MCF 10A (cell line): Measurements from ENCODE around the gene IGF1R. TPM values are rescaled to one million over a fixed set of nuclear protein-coding genes. Genes with fewer than 3 reads are reported as not detected.

Experiments used
- BruUV-seq: library from RNA; stranded (reverse); fragments of 400-500 nt; replicated peaks from 2 replicates; lab custom pipeline; 2021; lab: Mats Ljungman, UMichigan
- CTCF ChIA-PET: fragments of 300-600 bp; sonication (Branson Sonifier 250); formaldehyde crosslinking; extraction: SDS; loops from one replicate; lab custom pipeline; 2021; ENCODE audit warnings: antibody characterized with exemption, inconsistent platforms; lab: Yijun Ruan, JAX
- POLR2A ChIA-PET: fragments of 300-600, 350-650 bp; sonication (Branson Sonifier 250); formaldehyde crosslinking; extraction: SDS; loops from one replicate; lab custom pipeline; 2020; ENCODE audit warnings: antibody characterized with exemption, inconsistent platforms; lab: Yijun Ruan, JAX
- DNase-seq: peaks from one replicate; pipeline ENCODE4 v3.0.0-alpha.2; 2018; ENCODE audit not compliant: unreplicated experiment
- H3K27ac Mint-ChIP-seq: one replicate; pipeline ENCODE4 v1.8.0; 2022; ENCODE audit warnings: mild to moderate bottlenecking, low read depth, mixed read lengths; ENCODE audit not compliant: unreplicated experiment
- H3K27me3 Mint-ChIP-seq: one replicate; pipeline ENCODE4 v1.8.0; 2022; ENCODE audit warnings: mixed read lengths; ENCODE audit not compliant: insufficient read depth, unreplicated experiment
- H3K36me3 Mint-ChIP-seq: one replicate; pipeline ENCODE4 v1.8.0; 2022; ENCODE audit warnings: mild to moderate bottlenecking, moderate library complexity, mixed read lengths; ENCODE audit not compliant: insufficient read depth, unreplicated experiment
- H3K4me1 Mint-ChIP-seq: one replicate; pipeline ENCODE4 v1.8.0; 2022; ENCODE audit warnings: mixed read lengths; ENCODE audit not compliant: insufficient read depth, unreplicated experiment
- H3K4me3 Mint-ChIP-seq: one replicate; pipeline ENCODE4 v1.8.0; 2022; ENCODE audit warnings: mild to moderate bottlenecking, moderate library complexity, mixed read lengths; ENCODE audit not compliant: unreplicated experiment
- H3K9me3 Mint-ChIP-seq: one replicate; pipeline ENCODE4 v1.8.0; 2022; ENCODE audit warnings: mixed read lengths; ENCODE audit not compliant: unreplicated experiment
- CTCF ChIP-seq: fragments of 200-600 bp; IDR thresholded peaks from one replicate; pipeline ENCODE4 v1.8.0; 2022; ENCODE audit warnings: antibody characterized with exemption, mild to moderate bottlenecking; ENCODE audit not compliant: unreplicated experiment
- intact Hi-C: fragments of 100-400 bp; cut with micrococcal nuclease; formaldehyde crosslinking; loops from 2 replicates; pipeline ENCODE4 v1.14.1; 2022
- total RNA-seq: library from RNA; stranded (reverse); gene quantifications from 2 replicates; pipeline ENCODE4 v1.2.3, GENCODE V29; 2022

Gene IGF1R
- total RNA-seq, 1 experiment from 2014 or later = 53.3 TPM

DNA sequence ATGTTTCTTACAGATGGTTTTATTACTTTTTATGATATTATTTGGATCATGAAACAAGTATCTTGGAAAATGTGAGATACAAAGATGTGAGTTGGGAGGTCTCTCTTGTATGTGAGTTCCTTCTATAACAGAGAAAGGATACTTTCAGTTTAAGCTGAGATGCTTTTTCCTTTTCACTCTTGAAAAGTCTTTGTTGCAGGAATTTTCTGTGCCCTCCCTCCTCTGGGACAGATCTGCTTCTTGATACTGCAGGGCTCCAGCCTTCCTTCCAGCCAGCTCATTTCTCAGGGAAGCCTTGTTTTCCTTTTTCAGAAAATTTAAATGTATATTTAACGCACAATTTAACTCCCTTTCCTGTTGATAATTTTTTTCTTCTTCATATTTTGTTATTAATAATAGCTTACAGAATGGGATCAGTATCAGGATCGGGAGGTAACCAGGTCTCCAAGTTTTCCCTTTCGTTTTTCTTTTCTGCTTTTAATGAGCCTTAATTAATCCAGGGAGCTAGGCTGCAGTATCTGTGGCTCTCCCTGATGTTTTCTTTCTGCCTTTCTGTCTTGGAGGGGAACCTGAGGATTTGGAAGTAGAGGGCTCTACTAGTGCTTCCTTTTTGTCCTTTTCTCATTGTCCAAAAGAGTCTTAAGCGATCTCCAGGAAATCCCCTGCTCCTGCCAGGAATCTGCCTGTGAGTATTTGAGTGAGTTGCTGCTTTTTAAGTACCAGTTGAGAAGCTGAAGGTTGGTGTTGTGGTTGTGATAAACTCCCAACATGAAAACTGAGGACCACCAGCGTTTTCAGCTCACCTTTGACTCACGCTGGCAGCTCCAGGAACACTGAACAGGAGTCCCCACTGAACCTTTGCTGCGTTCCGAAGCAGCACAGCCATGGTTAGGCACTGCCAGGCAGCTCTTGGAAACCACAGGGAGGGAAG is 105.7 kb downstream of the IGF1R start:
- H3K9me3 Mint-ChIP-seq = no peaks in the 10 kb centered on the region
- ChIA-PET CTCF (interaction anchor here (0.8 to 1.6 kb wide), 3 partner anchors 24 to 107 kb away, joined by 3 to 4 read pairs (median 3); no protein-coding TSS in a partner anchor), POLR2A (interaction anchor here (0.6 to 2.1 kb wide), 17 partner anchors 9 to 141 kb away, joined by 3 to 13 read pairs (median 3); no protein-coding TSS in a partner anchor)
- intact Hi-C loops = loop anchor here (2.0 kb wide), 1 partner anchor 103 kb away; no protein-coding TSS in a partner anchor
- no peaks in the 10 kb centered on the region for H3K4me1 Mint-ChIP-seq
- H3K27ac Mint-ChIP-seq = peak overlapping the region; percentile 91
- no TSS peak for BruUV-seq
- DNase-seq = peak; percentile 36
- no peaks in the 10 kb centered on the region for H3K36me3 Mint-ChIP-seq
- TF ChIP-seq CTCF = no peak
- H3K4me3 Mint-ChIP-seq = peak overlapping the region; percentile 79
- no peaks in the 10 kb centered on the region for H3K27me3 Mint-ChIP-seq

DNA sequence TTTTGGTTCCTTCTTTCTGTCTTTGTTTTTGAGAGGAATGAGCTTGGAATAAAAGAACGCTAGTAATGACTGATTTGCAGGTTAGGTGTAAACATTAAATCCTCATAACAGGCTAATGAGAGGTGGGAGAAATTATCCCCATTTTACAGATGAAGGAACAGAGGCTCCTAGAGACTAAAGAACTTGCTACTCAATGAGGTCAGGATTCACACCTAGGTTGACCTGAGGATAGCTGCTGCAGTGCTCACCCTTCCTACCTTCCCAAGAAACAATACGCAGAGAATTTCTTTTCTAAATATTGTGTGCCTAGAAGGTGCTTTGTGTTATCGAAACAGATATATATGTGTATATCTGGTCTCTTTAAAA is 106.3 kb downstream of the IGF1R start:
- Mint-ChIP-seq H3K4me1 (no peaks in the 10 kb centered on the region), H3K27me3 (no peaks in the 10 kb centered on the region), H3K9me3 (no peaks in the 10 kb centered on the region), H3K36me3 (no peaks in the 10 kb centered on the region), H3K27ac (peak overlapping the region; percentile 91), H3K4me3 (peak overlapping the region; percentile 79)
- intact Hi-C loops = loop anchor here (2.0 kb wide), 1 partner anchor 104 kb away; no protein-coding TSS in a partner anchor
- no peak for TF ChIP-seq CTCF
- POLR2A ChIA-PET = interaction anchor here (0.6 to 2.1 kb wide), 15 partner anchors 9 to 141 kb away, joined by 3 to 13 read pairs (median 3); no protein-coding TSS in a partner anchor
- DNase-seq = peak; percentile 11
- CTCF ChIA-PET = interaction anchor here (1.1 to 1.6 kb wide), 2 partner anchors 23 to 95 kb away, joined by 3 to 4 read pairs; no protein-coding TSS in a partner anchor
- BruUV-seq = no TSS peak

GRCh38 chr15:98755138-98755537 is 106.8 kb downstream of the IGF1R start:
- Mint-ChIP-seq H3K4me3 (peak overlapping the region; percentile 60), H3K27ac (peak overlapping the region; percentile 91), H3K4me1 (no peaks in the 10 kb centered on the region), H3K27me3 (no peaks in the 10 kb centered on the region), H3K36me3 (no peaks in the 10 kb centered on the region), H3K9me3 (no peaks in the 10 kb centered on the region)
- POLR2A ChIA-PET = interaction anchor here (1.1 to 2.1 kb wide), 3 partner anchors 71 to 140 kb away, joined by 3 to 11 read pairs (median 3); no protein-coding TSS in a partner anchor
- BruUV-seq = TSS peak; percentile 64
- CTCF ChIA-PET = interaction anchor here (1.6 kb wide), 1 partner anchor 23 kb away, joined by 3 read pairs; no protein-coding TSS in a partner anchor
- peak; percentile 44 for DNase-seq
- intact Hi-C loops = loop anchor here (2.0 kb wide), 1 partner anchor 104 kb away; no protein-coding TSS in a partner anchor
- no peak for TF ChIP-seq CTCF

- no TSS peak for BruUV-seq
- ChIA-PET POLR2A (interaction anchor here (0.6 to 0.7 kb wide), 3 partner anchors 13 to 118 kb away, joined by 3 read pairs; no protein-coding TSS in a partner anchor), CTCF (no interaction called here)
- intact Hi-C loops = loop anchor here (2.0 kb wide), 1 partner anchor 105 kb away; no protein-coding TSS in a partner anchor
- TF ChIP-seq CTCF = no peak
- Mint-ChIP-seq H3K4me1 (peaks cover 5% of the 10 kb centered on the region), H3K36me3 (no peaks in the 10 kb centered on the region), H3K4me3 (no peak overlapping the region), H3K27ac (peak overlapping the region; percentile 91), H3K27me3 (no peaks in the 10 kb centered on the region), H3K9me3 (no peaks in the 10 kb centered on the region)
- DNase-seq = peak; percentile 23
These were observed 107.4 kb downstream of the IGF1R start for GRCh38 chr15:98755781-98756180.
